Upper lobe of right lung (tissue), 1 donor: Measurements from ENCODE around the gene CACNA2D4. TPM values are rescaled to one million over a fixed set of nuclear protein-coding genes. Genes with fewer than 3 reads are reported as not detected.

Experiments used
- ATAC-seq: fragments of 200-7000 bp; cut with Tn5 transposase; one replicate; pipeline ENCODE4 v1.9.1; 2020; ENCODE audit warnings: mild to moderate bottlenecking, moderate library complexity
- DNase-seq: peaks from one replicate; pipeline ENCODE4 v3.0.0-alpha.2; 2020
- H3K27ac ChIP-seq: fragments of 200-600 bp; one replicate; pipeline ENCODE4 v1.8.0; 2022
- H3K27me3 ChIP-seq: fragments of 200-600 bp; one replicate; pipeline ENCODE4 v1.8.0; 2022; ENCODE audit warnings: mild to moderate bottlenecking
- H3K36me3 ChIP-seq: fragments of 200-600 bp; one replicate; pipeline ENCODE4 v1.8.0; 2022
- H3K4me1 ChIP-seq: fragments of 200-600 bp; one replicate; pipeline ENCODE4 v1.8.0; 2022
- H3K4me3 ChIP-seq: fragments of 200-600 bp; one replicate; pipeline ENCODE4 v1.8.0; 2022; ENCODE audit warnings: mild to moderate bottlenecking
- H3K9me3 ChIP-seq: fragments of 200-600 bp; one replicate; pipeline ENCODE4 v1.8.0; 2022
- intact Hi-C: fragments of 100-400 bp; cut with DNase I; formaldehyde crosslinking; loops from one replicate; pipeline ENCODE4 v1.11.0; 2022
- total RNA-seq: library from RNA; stranded (reverse); fragmentation: NEBNext Ultra II Directional; extraction: Animal tissue kit (Norgen Biotek cat#: 25700); gene quantifications from one replicate; pipeline ENCODE4 v1.2.1, GENCODE V29; 2021
- TF ChIP-seq, protein P1 (sequence below): fragments of 200-600 bp; IDR thresholded peaks from one replicate; pipeline ENCODE4 v1.8.0; 2022; ENCODE audit warnings: antibody characterized with exemption
- donor health status: DM: no; HTN: yes; CAD: no; lungs with severe emphysema.

CACNA2D4 gene
- total RNA-seq, 1 donor from 2014 or later, result 5.5 TPM

DNA sequence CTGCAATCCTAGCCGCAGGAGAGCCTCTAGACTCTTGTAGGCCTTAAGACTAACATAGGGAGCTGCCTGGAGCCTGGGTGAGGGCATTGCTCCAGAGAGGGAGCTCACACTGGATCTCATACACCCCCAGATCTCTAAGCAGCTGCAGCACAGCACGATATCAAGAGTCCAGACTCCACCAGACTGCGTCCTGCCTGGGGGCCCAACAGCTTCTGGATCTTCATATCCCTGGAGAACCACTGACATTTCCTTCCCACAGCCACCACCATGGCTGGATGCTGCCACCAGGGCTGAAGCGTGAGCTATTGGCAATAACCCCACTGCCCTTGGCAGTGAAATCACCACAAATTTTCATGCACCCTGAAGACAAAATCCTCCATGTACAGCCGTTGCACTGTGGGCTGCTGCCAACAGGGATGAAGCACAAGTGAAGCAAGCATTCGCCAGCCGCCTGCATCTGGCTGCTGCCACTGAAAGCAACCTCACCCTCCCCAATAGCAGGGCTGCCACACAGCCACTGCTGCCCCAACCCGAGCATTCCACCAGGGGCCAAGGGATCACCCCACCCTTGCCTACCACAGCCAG, 28.2 kb downstream of the CACNA2D4 start:
- peaks cover 14% of the 10 kb centered on the region for H3K9me3 ChIP-seq
- TF ChIP-seq, protein P1, sequence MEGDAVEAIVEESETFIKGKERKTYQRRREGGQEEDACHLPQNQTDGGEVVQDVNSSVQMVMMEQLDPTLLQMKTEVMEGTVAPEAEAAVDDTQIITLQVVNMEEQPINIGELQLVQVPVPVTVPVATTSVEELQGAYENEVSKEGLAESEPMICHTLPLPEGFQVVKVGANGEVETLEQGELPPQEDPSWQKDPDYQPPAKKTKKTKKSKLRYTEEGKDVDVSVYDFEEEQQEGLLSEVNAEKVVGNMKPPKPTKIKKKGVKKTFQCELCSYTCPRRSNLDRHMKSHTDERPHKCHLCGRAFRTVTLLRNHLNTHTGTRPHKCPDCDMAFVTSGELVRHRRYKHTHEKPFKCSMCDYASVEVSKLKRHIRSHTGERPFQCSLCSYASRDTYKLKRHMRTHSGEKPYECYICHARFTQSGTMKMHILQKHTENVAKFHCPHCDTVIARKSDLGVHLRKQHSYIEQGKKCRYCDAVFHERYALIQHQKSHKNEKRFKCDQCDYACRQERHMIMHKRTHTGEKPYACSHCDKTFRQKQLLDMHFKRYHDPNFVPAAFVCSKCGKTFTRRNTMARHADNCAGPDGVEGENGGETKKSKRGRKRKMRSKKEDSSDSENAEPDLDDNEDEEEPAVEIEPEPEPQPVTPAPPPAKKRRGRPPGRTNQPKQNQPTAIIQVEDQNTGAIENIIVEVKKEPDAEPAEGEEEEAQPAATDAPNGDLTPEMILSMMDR, result no peak
- H3K4me1 ChIP-seq, result no peaks in the 10 kb centered on the region
- no peaks in the 10 kb centered on the region for H3K27me3 ChIP-seq
- H3K36me3 ChIP-seq, result no peaks in the 10 kb centered on the region
- H3K27ac ChIP-seq, result no peak overlapping the region
- DNase-seq, result no peak
- no peak overlapping the region for H3K4me3 ChIP-seq
- intact Hi-C loops, result no loop called here
- ATAC-seq, result no peak

DNA sequence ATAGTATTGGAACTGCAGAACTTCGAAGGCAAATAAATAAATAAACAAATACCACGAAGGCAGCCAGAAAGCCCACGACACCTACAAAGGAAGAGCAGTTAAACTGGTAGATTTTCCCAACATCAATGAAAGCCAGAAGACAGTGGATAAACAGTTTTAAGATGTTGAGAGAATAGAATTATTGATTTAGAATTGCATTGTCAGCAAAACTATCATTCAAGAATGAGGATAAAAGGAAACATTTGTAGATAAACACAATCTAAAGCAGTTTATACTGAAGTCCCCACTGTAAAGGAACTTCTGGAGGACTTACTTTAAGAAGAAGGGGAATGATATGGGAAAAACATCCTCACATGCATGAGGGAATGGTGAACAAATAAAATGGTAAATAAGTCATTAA, 29.5 kb downstream of the CACNA2D4 start:
- intact Hi-C loops, result no loop called here

DNA sequence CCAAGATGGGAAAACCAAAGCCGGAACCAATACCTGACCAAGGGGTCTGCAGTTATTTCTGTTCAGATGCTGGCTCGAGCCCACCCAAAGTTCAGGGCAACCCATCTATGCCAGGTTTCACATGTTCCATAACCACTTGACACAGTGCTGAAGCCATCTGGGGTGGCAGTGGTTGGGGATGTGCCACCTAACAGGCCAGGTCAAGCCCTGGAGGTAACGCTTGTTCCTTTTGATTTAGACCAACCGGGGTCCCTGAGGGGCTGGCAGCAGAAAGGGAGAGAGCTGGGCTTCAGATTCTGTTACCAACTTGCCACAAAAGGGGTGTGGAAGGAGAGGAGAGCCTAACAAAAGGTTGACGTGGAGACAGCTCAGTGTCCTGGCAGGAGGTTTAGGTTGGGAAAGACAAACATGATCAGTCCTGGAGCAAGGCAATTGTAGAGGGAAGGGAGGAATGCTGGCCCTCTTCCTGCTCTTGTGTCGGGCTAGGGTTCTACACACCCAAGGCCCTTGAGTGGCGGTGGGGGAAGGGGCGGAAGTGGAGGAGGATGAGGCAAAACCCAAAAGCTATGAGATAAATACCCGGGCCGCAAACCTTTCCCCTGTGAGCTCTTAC, 31.9 kb downstream of the CACNA2D4 start:
- H3K27me3 ChIP-seq, result no peaks in the 10 kb centered on the region
- TF ChIP-seq, protein P1, result no peak
- no peak overlapping the region for H3K27ac ChIP-seq
- no peaks in the 10 kb centered on the region for H3K36me3 ChIP-seq
- ATAC-seq (no peak), DNase-seq (peak; percentile 46)
- no peak overlapping the region for H3K4me3 ChIP-seq
- no peaks in the 10 kb centered on the region for H3K4me1 ChIP-seq
- intact Hi-C loops, result no loop called here
- peaks cover 5% of the 10 kb centered on the region for H3K9me3 ChIP-seq

More for the DNA sequence above, 29.5 kb downstream of the CACNA2D4 start:
- Histone ChIP-seq H3K27ac (no peak overlapping the region), H3K4me3 (no peak overlapping the region), H3K4me1 (no peaks in the 10 kb centered on the region), H3K9me3 (peaks cover 14% of the 10 kb centered on the region), H3K36me3 (no peaks in the 10 kb centered on the region), H3K27me3 (no peaks in the 10 kb centered on the region)
- ATAC-seq, result no peak
- no peak for DNase-seq
- TF ChIP-seq, protein P1, result no peak

DNA sequence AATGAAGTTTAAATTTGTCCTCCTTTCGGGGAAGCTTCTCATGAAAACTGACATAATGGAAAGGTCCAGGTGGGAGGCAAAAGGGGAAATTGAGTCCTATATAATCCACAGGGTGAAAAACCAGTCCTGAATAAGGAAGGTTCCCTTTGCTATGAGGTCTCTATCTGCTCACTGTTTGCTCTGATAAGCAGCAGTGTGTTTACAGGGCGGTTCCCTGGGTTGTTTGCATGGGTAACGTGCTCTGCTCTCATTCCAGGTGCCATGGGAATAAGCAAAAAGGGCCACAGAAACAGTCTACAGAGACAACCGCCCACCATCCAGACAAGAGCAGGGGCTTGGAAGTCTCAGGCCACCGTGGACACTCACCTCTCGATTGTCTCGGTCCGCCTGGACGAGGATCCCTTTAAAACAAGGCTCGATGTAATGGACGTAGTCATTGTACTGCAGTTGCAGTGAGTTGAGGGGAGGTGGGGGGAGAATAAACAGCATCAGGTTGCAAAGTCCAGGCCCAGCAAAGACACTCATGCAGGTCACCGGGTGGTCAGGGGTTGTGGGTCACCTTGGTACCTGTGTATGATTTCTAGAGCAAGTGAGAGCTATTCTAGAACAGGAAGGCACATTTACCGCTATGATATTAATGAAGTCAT, 32.7 kb downstream of the CACNA2D4 start:
- Histone ChIP-seq H3K27me3 (no peaks in the 10 kb centered on the region), H3K9me3 (no peaks in the 10 kb centered on the region), H3K36me3 (no peaks in the 10 kb centered on the region), H3K4me1 (no peaks in the 10 kb centered on the region), H3K27ac (no peak overlapping the region), H3K4me3 (no peak overlapping the region)
- intact Hi-C loops, result no loop called here
- DNase-seq, result no peak
- ATAC-seq, result no peak
- TF ChIP-seq, protein P1, result no peak

DNA sequence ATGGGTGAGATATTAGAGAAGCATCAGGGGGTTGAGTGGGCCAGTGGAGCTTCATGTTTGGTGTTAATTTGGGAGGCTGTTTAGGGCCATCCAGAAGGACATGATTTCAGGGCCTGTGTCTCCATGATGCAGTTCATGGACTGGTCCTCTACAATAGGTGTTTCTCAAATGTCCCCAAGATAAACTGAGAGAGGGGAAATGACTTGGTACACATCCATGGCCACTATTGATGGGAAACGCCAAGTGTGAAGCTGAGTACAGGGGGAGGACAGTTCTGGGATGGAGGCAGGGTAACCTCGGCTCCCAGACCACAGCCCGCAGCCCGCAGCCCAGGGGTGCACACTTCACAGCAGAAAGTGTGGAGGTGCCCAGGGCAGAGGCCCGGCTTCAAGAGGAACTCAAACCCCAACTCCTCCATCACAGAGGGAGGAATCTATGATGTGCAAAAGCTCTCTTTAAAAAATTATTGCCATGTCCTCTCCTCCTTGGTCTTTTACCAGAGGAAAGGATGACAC, 33.3 kb downstream of the CACNA2D4 start:
- DNase-seq (no peak), ATAC-seq (no peak)
- intact Hi-C loops, result no loop called here
- no peak overlapping the region for H3K27ac ChIP-seq
- H3K27me3 ChIP-seq, result no peaks in the 10 kb centered on the region
- H3K4me1 ChIP-seq, result no peaks in the 10 kb centered on the region
- H3K9me3 ChIP-seq, result no peaks in the 10 kb centered on the region
- no peak overlapping the region for H3K4me3 ChIP-seq
- TF ChIP-seq, protein P1, result no peak
- no peaks in the 10 kb centered on the region for H3K36me3 ChIP-seq
